HG02571 (cell line): Measurements from ENCODE around the gene ARHGAP28.

Source experiments
- ATAC-seq: cut with Tn5 transposase; IDR thresholded peaks from one replicate; pipeline ENCODE4 v1.9.1; 2021; ENCODE audit warnings: mild to moderate bottlenecking, moderate library complexity; ENCODE audit not compliant: unreplicated experiment

ARHGAP28 gene

DNA sequence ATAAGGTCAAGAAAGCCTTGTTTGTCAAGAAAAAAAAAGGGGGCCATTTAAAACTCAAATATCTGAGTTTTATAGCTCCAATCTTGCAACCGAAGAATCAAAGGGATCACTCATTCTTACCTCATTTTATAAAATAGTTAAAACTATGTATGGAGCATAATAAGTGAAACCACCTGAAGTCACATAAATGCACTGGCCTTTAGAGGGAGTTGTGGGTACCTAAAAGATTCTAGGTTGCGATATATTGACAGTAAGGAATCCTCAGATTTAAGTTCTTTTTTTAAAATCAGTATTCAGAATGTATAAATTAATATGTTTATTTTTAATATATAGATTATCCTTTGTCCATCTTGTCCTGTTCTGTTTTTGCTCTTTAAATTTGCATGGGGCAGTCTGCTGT lies 3.4 kb downstream of the ARHGAP28 start:
- no peak for ATAC-seq

- no peak for ATAC-seq
These were observed 4.2 kb downstream of the ARHGAP28 start for GRCh38 chr18:6733758-6734157.

DNA sequence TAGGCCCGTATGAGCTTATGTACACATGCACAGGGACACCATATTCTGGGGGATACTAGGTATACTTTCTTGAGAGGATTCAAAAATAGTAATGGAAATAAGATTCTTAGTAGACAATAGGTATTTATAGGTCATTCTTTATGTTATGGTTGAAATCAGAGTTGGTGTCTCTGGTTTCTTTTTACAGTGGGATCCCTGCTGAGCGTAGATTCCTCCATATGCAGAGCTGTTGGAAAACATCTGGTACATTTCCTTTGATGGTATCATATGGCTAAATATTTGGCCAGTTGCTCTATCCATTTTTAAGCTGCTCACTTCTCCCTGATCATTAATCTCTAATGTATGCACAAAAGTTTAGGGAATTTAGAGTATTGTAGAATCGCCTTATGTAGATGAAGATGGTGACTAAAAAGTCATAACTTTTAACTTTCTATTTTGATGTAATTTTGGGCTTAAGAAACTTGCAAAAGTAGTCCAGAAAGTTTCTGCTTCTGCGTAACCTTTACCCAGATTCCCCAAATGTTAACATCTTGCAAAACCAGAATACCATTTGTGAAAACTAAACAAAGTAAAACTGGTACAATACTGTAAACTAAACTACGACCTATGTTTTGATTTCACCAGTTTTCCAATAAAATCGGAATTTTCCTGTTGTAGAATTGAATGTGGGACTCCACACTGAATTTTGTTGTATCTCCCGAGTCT lies 5.4 kb downstream of the ARHGAP28 start:
- no peak for ATAC-seq

DNA sequence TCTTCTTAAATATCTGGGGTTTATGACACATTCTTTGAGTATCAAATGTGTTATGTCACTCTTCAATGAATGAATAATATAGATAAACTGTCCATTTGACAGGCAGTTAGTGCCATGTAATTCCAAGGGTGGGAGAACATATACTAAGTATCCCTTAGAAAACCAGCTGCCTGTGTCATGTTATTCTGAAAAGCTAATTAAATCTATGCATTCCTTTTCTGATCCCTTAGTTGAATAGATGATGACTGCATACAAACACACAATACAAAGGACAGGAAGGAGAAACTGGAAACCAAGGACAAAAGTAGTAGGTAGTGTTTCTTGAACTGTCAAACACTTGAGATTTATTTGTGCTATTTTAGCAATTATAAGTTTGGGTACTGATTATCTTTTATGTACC lies 8.3 kb downstream of the ARHGAP28 start:
- ATAC-seq: no peak

DNA sequence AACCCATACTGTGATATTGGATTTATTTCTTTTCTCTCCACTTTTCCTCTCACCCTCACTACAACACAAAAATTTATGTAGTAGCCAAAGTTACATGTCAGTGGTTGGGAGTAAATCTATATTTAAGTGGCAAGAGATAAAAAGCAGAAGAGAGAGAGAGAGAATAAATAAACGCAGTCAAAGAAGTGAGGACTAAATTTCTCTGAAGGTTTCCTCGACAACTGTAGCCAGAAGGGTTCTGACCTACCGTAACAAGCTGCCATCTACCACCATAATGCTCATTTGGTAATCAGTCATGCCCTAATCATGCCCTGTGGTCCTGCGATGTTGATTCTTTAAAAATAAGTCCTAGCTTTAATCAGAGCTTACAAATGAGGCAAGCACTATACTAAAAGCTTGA lies 9.1 kb downstream of the ARHGAP28 start:
- no peak for ATAC-seq

DNA sequence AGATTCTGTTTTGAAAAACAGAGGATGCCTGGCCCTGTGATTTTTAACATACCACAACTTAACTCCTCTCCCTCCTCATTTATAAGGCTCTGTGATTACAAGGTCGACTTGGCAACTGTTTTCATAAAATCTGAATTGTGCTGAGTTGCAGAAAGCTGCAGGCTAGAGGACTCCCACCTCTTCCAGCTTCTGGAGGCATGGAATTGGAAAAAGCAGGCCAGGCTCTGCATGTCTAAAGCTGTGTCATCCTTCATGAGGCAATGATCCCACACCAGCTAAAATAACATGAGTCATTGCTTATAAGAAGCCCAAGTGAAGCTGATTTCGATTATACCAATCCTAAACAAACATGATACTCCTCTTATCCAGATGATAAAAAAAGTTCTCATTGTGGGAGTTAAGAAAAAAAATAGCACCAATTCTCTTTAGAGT lies 11.7 kb downstream of the ARHGAP28 start:
- no peak for ATAC-seq

DNA sequence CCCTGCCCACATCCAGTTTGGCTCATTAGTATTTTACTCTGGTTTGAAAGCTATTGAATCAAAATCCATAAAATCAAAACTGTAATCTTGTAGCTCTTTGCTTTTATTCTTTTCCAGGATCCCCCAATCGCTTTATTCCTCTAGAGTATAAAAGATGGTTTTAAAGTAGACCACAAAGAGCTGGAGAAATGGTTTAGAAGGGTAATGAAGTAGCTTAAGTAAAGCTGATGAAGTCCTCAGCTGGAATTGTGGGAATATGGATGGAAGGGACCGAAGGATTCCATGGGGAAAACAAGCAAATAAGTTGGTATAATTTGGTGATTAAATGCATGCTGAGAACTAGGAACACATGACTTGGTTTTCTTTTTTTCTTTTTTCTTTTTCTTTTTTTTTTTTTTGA lies 12.3 kb downstream of the ARHGAP28 start:
- no peak for ATAC-seq

DNA sequence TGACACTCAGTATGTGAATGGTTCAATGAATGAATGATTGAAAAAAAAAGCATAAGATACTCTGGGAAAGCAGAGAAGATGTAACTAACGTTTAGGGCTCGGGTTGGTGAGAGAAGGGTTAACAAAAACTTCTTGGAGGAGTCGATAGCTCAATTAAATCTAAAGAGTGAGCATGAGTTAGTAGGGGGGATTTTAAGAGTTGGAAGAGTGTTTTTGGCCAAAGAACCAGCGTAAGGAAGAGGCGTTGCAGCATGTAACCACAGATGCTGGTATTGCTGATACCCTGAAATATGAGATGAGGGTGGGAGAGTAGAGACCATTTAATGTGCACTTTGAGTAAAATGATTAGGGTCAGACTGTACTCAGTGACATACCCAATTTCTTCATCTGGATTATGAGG lies 14.5 kb downstream of the ARHGAP28 start:
- no peak for ATAC-seq

DNA sequence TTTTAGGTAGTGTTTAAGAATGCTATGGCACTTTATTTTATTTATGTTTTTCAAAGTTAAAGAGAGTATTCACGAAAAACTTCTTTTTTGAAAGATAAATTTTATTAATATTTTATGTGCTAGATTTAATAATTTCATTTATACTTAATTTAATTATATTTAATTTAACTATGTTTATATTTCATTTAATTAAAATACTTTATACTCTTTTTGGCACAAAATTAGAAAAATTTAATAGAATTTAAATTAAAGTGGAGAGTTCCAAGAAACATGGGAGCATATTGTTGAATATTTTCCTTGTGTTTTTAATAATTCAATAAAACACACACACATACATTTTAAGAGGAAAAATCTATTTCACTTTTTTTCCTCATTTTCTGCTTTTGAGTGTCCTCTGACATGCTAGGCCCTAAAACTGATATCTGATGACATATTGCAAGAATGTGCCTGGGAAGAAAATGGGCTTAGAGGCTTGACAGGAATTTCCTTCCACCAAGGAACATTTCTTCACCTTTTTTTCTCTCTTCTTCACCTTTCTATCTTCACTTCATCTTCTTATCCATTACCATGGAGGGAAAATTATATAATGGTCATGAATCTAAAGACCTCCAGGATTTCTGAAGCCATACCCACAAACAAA lies 15.4 kb downstream of the ARHGAP28 start:
- ATAC-seq: no peak

GRCh38 chr18:6745504-6746031 lies 16.1 kb downstream of the ARHGAP28 start:
- ATAC-seq: no peak

- no peak for ATAC-seq
These were observed 17.0 kb downstream of the ARHGAP28 start for GRCh38 chr18:6746386-6746960.

GRCh38 chr18:6747646-6748045 lies 18.1 kb downstream of the ARHGAP28 start:
- no peak for ATAC-seq

GRCh38 chr18:6748241-6748640 lies 18.7 kb downstream of the ARHGAP28 start:
- no peak for ATAC-seq

- no peak for ATAC-seq
These were observed 20.9 kb downstream of the ARHGAP28 start for GRCh38 chr18:6750411-6750810.

DNA sequence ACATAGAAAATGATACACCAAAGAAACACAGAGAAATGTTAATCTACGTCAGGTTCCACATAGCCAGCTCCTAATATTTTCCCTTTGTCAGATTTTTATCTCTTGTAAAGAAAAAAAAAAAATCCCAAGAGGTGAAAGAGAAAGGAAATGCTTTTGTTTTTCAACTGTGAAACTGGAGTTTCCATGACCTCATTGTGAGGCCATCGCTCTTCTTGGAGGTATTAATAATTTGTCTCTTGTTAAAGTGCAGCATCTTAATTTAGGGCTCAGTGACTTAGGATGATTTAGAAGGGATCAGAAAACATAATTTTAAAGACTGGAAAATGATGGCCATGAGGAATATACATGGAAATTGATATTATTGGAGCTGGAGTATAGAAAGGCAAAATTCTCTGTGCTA lies 21.7 kb downstream of the ARHGAP28 start:
- ATAC-seq: no peak

DNA sequence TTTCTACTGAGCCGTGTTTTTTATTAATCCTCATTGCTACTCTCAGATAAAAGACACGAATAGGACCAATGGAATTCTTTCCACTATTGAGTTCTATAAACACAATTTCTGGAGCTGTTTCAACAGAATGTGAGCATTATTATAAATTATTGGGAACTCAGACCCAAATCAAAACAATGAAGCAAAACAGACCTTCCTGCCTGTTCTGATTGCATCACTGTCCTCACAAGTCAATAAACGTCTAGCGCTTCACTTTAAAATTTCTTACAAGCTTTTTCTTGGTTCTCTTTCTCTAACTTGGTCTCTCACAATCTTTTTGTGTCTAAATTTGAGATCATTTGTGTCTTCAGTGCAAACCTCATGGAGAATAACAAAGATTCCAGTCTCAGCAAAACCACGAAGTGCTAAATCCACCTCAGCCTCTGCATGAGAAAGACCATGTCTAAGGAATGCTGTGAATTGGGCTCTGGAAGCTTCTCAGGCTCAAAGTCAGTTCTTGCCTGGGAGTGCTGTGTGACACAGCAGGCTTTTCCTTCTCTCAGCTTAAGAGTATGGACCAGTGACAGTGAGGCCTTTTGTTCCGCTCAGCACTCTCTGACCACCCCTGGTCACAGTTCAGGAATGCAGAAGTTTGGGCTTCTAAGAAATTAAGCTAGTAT lies 22.8 kb downstream of the ARHGAP28 start:
- no peak for ATAC-seq

DNA sequence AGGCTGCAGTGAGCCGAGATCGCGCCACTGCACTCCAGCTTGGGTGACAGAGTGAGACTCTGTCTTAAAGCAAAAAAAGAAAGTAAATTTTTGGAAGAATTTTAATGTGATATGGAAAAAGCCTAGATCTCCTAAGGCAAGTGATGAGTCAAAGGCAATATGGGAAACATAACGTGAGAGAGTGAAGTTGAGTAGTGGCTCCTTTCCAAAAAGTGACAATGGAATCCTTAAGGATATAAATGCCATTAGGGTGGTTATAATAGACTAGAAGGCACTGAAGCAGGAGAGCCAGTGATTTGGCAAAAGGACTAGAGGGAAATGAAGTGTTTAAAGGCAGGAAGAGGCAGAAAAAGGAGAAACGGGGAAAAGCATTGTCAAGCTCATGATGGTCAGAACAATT lies 25.6 kb downstream of the ARHGAP28 start:
- no peak for ATAC-seq

GRCh38 chr18:6757931-6758330 lies 28.4 kb downstream of the ARHGAP28 start:
- ATAC-seq: no peak

DNA sequence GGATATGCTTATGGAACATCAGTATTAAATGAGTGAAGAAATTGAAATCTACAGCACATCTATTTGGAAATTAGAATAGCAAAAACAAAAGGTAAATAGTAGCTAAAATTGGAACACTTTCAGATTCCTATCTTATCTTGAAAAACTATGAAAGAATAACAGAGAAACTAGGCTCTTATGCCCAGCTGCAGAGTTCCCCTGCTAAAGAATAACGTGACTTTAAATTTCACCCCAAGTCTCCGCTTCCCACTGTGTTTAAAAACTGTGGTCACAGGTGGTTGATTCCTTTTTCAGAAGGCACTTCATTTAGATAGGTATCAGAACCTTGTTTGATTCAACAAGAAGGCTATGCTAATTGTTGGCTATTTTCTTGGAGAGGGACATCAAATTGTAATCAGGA lies 30.1 kb downstream of the ARHGAP28 start:
- ATAC-seq: no peak

GRCh38 chr18:6763524-6763923 lies 34.0 kb downstream of the ARHGAP28 start:
- no peak for ATAC-seq

DNA sequence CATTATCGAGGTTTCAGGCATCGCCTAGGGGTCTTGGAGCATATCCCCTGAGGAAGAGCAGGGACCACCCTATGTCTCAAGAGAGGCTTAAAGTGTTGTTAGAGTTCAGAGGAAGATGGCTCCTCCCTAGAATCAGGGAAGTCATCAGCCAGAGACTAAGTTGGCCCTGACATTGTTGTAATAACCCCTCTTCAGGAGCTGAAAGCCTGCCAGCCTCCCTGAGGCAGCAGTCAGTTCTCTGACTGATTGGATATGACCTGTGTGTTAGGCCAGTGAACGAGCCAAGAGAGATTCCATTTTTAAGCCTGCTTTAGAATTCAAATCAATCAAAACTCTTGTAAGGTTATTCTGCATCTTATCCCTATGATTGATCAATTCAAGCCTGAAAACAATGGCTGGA lies 34.9 kb downstream of the ARHGAP28 start:
- no peak for ATAC-seq

GRCh38 chr18:6773777-6774176 lies 44.3 kb downstream of the ARHGAP28 start:
- no peak for ATAC-seq
